AG04450 (cell line): ENCODE measurements around the gene SLC39A10. TPM values are rescaled to one million over a fixed set of nuclear protein-coding genes. Genes with fewer than 3 reads are reported as not detected.
A peak's percentile ranks its signal among the peaks of the same experiment; 100 is the strongest.

ENCODE experiments used
- CTCF ChIA-PET: fragments of 300-600, 350-600 bp; formaldehyde crosslinking; extraction: SDS; loops from one replicate; lab custom pipeline; 2022; ENCODE audit warnings: antibody characterized with exemption, inconsistent platforms; lab: Charles Lee
- POLR2A ChIA-PET: fragments of 350-600 bp; formaldehyde crosslinking; extraction: SDS; loops from one replicate; lab custom pipeline; 2021; ENCODE audit warnings: antibody characterized with exemption, inconsistent platforms; lab: Yijun Ruan, JAX
- DNase-seq: peaks from one replicate; pipeline ENCODE4 v3.0.0-alpha.2; 2011; ENCODE audit warnings: low read depth, low spot score
- H3K27ac ChIP-seq: one replicate; pipeline ENCODE4 v1.5.1; 2012; ENCODE audit warnings: low read depth, low read length, control low read depth
- H3K27me3 ChIP-seq: one replicate; pipeline ENCODE4 v1.6.0; 2012; ENCODE audit warnings: low read length; ENCODE audit not compliant: control insufficient read depth, insufficient read depth
- H3K4me3 ChIP-seq: 2 replicates; pipeline ENCODE4 v1.5.1; 2011; ENCODE audit warnings: mild to moderate bottlenecking, low read depth, low read length, control low read depth
- H3K9me3 ChIP-seq: 2 replicates; pipeline ENCODE4 v1.5.1; 2012; ENCODE audit warnings: low read length; ENCODE audit not compliant: control insufficient read depth, insufficient read depth
- polyA plus RNA-seq: library from polyadenylated mRNA; depleted of rRNA; stranded (reverse); fragments of >200 nt; gene quantifications from 2 replicates; pipeline ENCODE4 v1.2.3, GENCODE V29; 2011
- TF ChIP-seq, protein P1 (sequence below): IDR thresholded peaks from 2 replicates; pipeline ENCODE4 v1.5.1; 2011; ENCODE audit warnings: low read depth, low read length, control low read depth, inconsistent platforms

SLC39A10 gene
- polyA plus RNA-seq, 1 experiment: 38.5 TPM

DNA sequence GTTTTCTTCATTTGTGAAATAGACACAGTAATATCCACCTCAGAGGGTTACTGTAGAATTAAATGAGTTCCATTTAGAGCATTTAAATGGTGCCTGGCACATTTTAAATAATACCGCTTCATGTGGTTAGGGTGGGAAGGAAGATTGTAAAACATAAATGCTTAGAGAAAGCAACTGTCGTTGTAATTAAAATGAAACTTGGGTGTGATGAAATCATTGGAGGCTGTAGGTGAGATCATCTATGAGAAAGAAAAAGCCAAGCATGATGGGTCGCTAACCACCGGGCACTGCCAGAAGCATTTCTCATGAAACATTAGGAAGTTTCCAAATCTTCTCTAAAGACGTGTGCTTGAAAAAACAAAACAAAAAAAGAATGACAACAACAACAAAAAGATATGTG lies 8.2 kb upstream of the SLC39A10 start:
- Histone ChIP-seq H3K9me3 (no peaks in the 10 kb centered on the region), H3K4me3 (no peak overlapping the region), H3K27ac (no peak overlapping the region), H3K27me3 (no peaks in the 10 kb centered on the region)
- ChIA-PET CTCF (interaction anchor here (1.5 kb wide), 1 partner anchor 12 kb away, joined by 4 read pairs; no protein-coding TSS in a partner anchor), POLR2A (no interaction called here)
- DNase-seq: no peak
- TF ChIP-seq, protein P1, sequence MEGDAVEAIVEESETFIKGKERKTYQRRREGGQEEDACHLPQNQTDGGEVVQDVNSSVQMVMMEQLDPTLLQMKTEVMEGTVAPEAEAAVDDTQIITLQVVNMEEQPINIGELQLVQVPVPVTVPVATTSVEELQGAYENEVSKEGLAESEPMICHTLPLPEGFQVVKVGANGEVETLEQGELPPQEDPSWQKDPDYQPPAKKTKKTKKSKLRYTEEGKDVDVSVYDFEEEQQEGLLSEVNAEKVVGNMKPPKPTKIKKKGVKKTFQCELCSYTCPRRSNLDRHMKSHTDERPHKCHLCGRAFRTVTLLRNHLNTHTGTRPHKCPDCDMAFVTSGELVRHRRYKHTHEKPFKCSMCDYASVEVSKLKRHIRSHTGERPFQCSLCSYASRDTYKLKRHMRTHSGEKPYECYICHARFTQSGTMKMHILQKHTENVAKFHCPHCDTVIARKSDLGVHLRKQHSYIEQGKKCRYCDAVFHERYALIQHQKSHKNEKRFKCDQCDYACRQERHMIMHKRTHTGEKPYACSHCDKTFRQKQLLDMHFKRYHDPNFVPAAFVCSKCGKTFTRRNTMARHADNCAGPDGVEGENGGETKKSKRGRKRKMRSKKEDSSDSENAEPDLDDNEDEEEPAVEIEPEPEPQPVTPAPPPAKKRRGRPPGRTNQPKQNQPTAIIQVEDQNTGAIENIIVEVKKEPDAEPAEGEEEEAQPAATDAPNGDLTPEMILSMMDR: no peak

DNA sequence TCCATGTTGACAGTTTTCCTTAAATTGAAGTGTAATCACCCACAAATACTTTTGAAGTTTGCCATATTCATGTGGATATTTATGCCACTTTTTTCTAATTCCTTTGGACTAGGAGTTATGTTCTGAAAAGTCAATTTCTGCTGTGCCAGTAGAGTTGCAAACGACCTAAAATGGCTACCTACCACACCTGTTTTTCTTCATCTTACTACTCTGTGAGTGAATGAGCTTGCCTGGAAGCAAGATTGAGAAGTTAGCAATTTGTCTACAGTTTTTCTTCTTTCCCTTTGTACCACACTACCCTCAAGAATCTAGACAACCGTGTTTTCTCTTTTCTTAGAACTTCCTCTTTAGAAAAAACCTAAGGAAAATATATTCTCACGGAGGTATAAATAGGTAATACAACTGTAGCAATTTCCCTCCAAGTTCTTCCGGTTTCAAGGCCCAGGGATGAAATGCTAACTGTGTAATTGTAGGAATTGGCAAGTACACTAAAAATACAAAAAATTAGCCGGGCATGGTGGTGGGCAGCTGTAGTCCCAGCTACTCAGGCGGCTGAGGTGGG lies 7.3 kb upstream of the SLC39A10 start:
- Histone ChIP-seq H3K27ac (no peak overlapping the region), H3K27me3 (no peaks in the 10 kb centered on the region), H3K9me3 (no peaks in the 10 kb centered on the region), H3K4me3 (no peak overlapping the region)
- TF ChIP-seq, protein P1: no peak
- ChIA-PET CTCF (interaction anchor here (1.5 kb wide), 1 partner anchor 11 kb away, joined by 4 read pairs; no protein-coding TSS in a partner anchor), POLR2A (no interaction called here)
- no peak for DNase-seq

DNA sequence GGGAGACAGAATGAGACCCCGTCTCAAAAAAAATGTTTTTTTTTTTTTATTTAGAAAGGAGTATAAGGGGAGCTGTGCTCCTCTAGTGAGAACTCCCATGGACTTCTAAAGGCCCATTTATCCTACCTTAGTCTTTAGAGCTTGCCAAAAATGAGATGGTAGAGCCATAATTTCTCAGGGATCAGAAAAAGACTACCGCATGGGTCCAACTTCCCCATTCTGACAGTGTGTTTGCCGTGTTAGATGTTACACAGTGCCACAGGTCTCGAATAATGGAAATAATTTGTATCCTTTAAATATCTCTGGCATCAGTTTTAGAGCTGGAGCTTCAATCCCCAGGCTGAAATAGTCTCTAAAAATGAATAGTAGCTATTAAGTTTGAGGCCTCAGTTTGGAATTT lies 6.0 kb upstream of the SLC39A10 start:
- TF ChIP-seq, protein P1: no peak
- H3K27me3 ChIP-seq: no peaks in the 10 kb centered on the region
- POLR2A ChIA-PET: interaction anchor here (0.6 kb wide), 1 partner anchor 89 kb away, joined by 6 read pairs; no protein-coding TSS in a partner anchor
- no peaks in the 10 kb centered on the region for H3K9me3 ChIP-seq
- H3K27ac ChIP-seq: no peak overlapping the region
- H3K4me3 ChIP-seq: no peak overlapping the region
- no peak for DNase-seq
- CTCF ChIA-PET: interaction anchor here (1.2 to 1.5 kb wide), 2 partner anchors 8 to 416 kb away, joined by 3 to 6 read pairs; no protein-coding TSS in a partner anchor

DNA sequence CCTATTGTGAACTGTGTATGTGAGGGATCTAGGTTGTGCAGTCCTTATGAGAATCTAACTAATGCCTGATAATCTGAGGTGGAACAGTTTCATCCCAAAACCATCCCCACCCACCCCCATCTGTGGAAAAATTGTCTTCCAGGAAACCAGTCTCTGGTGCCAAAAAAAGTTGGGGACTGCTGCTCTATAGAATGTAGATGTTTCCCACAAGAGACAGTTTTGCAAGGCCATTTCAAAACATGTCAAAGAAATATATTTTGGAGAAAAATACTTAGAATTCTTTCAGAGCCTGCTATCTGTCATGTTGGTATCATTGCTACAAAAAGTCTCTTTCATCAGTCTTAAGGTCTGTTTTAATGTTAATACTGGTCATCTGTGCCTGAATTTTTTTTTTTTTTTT lies 4.1 kb upstream of the SLC39A10 start:
- TF ChIP-seq, protein P1: no peak
- DNase-seq: no peak
- H3K4me3 ChIP-seq: no peak overlapping the region
- no peaks in the 10 kb centered on the region for H3K27me3 ChIP-seq
- no peaks in the 10 kb centered on the region; the same call in 1 of the 2 replicates for H3K9me3 ChIP-seq
- POLR2A ChIA-PET: no interaction called here
- H3K27ac ChIP-seq: no peak overlapping the region
- CTCF ChIA-PET: interaction anchor here (0.7 kb wide), 1 partner anchor 416 kb away, joined by 5 read pairs; the partner anchor contains the start of gene DNAH7

DNA sequence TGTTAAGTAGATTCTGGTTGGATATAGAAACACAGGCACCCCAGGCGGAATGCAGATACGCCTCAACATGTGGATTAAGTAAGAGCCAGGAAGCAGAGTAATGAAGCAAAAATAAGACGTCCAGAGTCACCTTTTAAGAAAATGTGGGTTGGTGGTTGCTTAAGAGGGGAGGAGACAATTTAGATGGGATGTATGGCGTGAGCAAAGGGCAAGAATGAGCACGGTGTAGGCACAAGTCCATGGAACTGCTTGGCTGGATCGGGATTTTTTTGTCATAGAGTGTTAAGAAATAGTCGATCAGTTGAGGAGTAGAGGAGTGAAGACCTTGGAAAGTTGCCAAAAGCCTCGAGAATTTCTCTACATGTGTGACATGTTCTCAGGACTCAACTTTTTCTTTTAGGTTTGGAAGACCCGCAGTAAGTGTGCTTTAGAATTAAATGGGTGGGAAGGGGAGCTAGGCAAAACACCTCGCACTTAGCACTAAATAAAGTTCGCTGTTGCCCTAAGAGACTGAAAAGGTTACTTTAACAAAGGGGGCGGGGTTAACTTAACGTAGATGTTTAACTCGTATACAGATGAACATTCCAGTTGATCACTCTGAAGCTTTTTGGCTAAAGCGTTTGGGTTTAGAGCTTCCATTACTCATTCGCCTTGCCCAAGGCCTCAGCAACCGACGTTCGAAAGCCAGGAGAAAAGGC lies 716 bp upstream of the SLC39A10 start:
- Histone ChIP-seq H3K4me3 (peak overlapping the region; percentile 46), H3K27ac (peak overlapping the region; percentile 94), H3K9me3 (no peaks in the 10 kb centered on the region; the same call in 1 of the 2 replicates), H3K27me3 (no peaks in the 10 kb centered on the region)
- DNase-seq: no peak
- ChIA-PET CTCF (interaction anchor here (0.6 to 1.7 kb wide), 56 partner anchors 10 to 629 kb away, joined by 3 to 13 read pairs (median 4); partner anchors contain the start of gene DNAH7), POLR2A (interaction anchor here (0.6 to 2.2 kb wide), 22 partner anchors 10 to 634 kb away, joined by 3 to 36 read pairs (median 4); no protein-coding TSS in a partner anchor)
- TF ChIP-seq, protein P1: no peak
